GM10266 (cell line): Measurements from ENCODE around the gene HEATR9.
A peak's percentile ranks its signal among the peaks of the same experiment; 100 is the strongest.

Experiments
- DNase-seq: peaks from one replicate; pipeline ENCODE4 v3.0.0; 2012; ENCODE audit errors: extremely low spot score
- TF ChIP-seq, protein P1 (sequence below): IDR thresholded peaks from 2 replicates; pipeline ENCODE4 v1.5.1; 2012; ENCODE audit warnings: mild to moderate bottlenecking, low read depth; ENCODE audit not compliant: control insufficient read depth, insufficient read depth; ENCODE audit errors: missing control alignments

Gene HEATR9

DNA sequence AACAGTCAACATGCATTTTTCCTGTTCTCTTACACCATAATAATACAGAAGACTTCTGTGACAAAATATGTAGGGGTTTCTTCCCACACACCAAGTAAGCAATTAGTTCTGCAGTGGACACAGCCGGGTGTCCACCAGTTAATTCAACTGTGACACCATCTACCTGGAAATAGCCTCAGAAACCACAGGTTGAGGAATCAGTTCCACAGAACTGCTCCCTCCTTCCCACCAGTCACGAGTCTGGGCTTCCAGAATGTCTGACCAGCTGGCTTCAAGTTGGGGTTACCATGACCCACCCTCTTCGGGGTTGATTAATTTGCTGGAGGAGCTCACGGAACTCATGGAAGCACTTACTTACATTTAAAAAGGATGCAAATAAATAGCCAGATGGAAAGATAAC, 25.1 kb upstream of the HEATR9 start:
- no peak for DNase-seq
- TF ChIP-seq, protein P1, sequence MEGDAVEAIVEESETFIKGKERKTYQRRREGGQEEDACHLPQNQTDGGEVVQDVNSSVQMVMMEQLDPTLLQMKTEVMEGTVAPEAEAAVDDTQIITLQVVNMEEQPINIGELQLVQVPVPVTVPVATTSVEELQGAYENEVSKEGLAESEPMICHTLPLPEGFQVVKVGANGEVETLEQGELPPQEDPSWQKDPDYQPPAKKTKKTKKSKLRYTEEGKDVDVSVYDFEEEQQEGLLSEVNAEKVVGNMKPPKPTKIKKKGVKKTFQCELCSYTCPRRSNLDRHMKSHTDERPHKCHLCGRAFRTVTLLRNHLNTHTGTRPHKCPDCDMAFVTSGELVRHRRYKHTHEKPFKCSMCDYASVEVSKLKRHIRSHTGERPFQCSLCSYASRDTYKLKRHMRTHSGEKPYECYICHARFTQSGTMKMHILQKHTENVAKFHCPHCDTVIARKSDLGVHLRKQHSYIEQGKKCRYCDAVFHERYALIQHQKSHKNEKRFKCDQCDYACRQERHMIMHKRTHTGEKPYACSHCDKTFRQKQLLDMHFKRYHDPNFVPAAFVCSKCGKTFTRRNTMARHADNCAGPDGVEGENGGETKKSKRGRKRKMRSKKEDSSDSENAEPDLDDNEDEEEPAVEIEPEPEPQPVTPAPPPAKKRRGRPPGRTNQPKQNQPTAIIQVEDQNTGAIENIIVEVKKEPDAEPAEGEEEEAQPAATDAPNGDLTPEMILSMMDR, result no peak

DNA sequence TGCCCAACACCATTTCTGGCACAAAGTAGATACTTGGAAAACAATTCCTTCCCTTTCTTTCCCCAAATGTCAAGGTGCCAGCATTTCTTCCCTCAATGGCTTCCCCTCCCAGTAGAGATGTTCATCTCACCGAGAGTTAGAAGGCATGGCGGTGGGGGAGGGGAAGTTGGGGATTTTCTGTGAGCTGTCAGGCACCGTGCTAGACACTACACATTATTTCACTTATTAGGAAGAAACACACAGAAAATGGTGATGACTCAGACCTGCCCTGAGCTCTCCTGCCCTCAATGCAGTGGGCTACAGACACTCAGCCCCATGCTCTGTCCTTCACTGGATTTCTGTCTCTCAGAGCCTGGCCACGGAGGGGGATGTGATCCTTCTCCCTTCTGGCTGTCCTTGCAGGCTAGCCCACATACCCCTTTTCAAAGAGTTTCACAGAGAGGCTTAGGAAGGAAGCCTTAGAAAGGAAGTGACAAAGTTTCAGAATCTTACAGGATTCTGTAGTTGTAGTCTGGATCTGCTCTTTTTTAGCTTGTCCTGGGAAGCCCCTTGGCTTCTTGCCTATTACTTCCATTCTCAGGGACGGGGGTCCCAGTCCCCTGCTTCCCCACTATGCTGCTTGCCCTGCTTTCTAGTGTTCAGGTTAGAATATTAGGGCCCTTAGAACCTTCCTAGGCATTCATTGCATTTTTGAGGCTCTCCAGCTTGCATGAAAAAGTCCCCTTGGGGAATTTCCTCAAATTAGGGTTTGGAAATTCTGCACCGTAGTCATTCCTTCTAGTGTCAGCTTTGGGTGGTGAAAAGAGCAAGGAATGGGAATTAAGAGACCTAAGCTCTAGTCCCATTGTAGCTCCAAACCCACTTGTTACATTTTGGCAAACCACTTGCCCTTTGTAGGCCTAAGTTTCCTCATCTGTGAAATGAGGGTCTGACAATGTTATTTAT, 23.7 kb upstream of the HEATR9 start:
- DNase-seq, result peak; percentile 37
- TF ChIP-seq, protein P1, result no peak

- TF ChIP-seq, protein P1, result no peak
- DNase-seq, result no peak
Measured at GRCh38 chr17:35891269-35891668, 22.6 kb upstream of the HEATR9 start.

DNA sequence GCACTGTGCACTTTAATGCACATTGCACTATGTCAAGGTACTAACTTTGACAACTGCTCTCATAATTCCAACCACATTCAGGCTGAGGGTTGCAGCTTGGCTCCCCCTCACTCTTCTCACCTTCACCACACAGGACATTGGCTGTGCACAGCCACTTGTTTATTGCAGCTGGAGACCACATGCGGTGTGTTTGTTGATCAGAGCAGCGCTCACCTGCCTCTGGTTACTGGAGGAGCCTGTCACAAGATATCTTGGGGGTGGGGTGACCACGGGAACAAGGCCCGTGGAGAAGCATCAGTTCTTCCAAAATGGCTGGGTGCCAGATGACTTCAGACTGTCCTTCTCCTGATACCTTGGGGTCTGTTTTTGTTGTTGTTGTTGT, 22.1 kb upstream of the HEATR9 start:
- TF ChIP-seq, protein P1, result no peak
- DNase-seq, result peak; percentile 54

DNA sequence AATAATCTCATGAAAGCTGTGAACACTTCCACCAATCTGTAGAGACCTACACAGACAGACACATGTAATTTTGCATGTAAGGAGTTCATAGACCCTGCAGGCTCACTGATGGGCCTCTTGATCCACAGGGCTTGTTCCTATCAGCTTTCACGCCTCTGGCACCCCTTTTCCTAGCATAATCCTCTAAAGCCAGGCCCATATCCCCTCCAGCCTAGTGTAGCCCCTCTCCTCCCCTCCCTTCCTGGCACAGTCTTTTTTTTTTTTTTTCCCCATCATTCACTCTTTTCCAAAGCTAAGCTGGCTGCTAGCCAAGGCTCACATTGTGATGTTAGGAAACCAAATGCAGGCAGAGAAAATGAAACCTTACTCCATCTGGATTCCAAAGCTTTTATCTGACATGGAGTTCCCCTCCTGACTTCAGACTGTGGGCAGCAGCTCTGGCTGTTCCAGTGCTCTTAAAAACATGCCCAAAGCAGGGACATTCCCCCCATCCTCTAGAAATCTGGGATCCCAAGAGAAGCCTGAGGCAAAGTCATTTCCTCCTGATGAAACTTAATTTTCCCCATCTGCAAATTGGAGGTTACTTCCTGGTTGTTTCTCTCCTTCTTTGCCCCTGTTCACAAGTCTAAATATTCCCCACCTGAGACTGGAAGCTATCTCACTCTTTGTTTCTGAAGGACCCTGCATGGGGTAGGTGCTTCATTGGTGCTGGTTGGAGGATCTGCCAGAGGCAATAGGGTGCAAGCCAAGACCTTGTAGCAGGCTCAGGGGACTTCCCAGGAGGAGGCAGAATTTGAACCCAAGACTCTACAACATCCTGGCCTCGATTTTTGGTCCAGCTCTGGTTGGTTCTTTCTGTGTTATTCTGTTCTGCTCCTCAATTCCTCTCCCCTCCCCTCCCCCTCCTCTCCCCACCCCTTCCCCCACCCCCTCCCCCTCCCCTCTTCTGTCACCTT, 21.4 kb upstream of the HEATR9 start:
- TF ChIP-seq, protein P1, result no peak

DNA sequence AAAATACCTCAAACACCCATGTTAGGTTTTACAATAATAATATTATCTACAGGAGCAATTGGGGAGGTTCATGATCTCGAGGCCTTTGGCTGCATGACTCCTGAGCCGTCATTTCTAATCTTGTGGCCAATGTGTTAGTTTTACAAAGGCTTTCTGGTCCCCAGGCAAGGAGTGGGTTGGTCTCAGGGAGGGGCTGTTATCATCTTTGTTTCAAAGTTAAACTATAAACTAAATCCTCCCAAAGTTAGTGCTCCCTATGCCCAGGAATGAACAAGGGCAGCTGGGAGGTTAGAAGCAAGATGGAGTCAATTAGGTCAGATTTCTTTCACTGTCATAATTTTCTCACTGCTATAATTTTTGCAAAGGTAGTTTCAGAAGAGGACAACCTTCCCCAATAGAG, 20.6 kb upstream of the HEATR9 start:
- DNase-seq, result peak; percentile 23
- TF ChIP-seq, protein P1, result no peak

More for the DNA sequence above, 21.4 kb upstream of the HEATR9 start:
- DNase-seq, result no peak
